ENCODE measurements around the gene METTL2B. TPM values are rescaled to one million over a fixed set of nuclear protein-coding genes. Genes with fewer than 3 reads are reported as not detected.

Gene METTL2B, protein sequence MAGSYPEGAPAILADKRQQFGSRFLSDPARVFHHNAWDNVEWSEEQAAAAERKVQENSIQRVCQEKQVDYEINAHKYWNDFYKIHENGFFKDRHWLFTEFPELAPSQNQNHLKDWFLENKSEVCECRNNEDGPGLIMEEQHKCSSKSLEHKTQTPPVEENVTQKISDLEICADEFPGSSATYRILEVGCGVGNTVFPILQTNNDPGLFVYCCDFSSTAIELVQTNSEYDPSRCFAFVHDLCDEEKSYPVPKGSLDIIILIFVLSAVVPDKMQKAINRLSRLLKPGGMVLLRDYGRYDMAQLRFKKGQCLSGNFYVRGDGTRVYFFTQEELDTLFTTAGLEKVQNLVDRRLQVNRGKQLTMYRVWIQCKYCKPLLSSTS
- 5.2 and 9.9 TPM in 2 replicates for polyA plus RNA-seq

DNA sequence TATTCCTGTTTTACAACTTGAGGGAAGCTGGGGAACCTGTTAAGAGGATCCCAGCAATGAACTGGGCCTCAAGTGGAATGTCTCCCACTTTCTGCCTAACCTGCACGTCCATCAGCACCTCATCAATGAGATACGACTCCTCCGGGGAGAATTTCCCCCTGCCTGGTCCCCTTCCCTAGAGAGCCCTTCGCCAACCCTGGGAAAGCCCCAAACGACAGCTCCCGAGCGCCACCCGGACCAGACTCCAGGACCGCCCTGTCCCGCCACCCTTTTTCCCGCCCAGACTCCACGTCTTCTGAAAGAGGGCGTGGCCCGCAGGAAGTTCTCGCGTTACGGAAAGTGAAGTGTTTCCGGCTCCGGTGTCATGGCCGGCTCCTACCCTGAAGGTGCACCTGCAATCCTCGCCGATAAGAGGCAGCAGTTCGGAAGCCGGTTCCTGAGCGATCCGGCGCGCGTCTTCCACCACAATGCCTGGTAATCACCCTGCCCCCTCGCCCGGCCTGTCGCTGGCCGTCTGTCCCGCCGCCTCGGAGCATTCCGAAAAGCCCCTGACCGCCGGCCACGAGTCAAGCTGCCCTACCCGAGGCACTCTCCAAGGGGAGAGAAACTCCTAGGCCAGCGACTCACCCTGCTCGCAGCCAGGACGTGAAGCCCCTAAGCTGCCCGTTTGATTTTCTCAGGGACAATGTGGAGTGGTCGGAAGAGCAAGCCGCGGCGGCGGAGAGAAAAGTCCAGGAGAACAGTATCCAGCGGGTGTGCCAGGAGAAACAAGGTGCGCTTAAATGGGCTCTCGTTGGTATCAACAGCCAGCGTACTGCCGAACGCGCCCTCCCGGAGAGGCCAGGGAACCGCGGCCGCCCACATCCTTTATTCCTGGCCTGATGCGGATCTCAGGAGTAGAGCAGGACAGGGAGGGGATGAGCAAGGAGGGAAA, at the start of gene METTL2B:
TSS of gene METTL2B (plus strand) at position 347 of the 934 bp plus-strand sequence. CDS start at position 365, 18 bp downstream.

DNA sequence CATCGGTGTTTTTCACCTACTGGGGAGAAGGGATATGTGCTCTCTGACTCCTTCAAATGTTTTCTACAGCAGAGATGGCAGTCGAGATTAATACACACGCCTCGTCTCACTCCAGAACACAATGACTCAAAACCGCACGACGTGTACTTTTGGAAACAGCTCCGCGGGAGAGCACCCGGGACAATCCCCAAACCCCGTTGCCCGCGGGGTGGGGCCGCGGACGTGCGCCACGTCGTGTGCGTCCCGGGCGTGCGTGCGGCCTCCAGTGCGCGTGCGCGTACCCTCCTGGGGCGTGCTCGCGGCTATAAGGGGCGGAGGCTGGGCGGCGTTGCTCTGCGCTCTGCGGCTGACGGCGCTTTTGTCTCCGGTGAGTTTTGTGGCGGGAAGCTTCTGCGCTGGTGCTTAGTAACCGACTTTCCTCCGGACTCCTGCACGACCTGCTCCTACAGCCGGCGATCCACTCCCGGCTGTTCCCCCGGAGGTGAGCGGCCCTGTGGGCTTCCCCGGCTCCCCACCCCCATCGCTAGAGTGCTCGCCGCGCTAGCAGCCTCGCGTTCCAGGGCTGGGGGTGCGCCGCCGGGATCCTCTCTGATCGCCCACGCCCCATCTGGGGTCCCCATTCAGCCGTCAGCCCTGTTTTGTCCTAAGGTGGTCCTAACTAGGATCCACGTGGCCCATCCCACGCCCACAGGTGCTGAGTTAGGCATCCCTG, 20.8 kb upstream of the METTL2B start, which contains the start of gene HILPDA:
TSS of gene HILPDA (plus strand) at position 336 of the 712 bp plus-strand sequence. CDS start 1,391 bp downstream, outside the sequence.

Other genes starting within 250 kb of the METTL2B start
- not detected in 2 replicates for gene LEP, start 235.5 kb upstream of the METTL2B start, polyA plus RNA-seq
- gene RBM28, start 132.8 kb upstream of the METTL2B start, polyA plus RNA-seq = 21.5 and 22.1 TPM in 2 replicates
- gene PRRT4, start 115.1 kb upstream of the METTL2B start, polyA plus RNA-seq = 2.1 and 3.8 TPM in 2 replicates
- 1.9 and 2.6 TPM in 2 replicates for gene IMPDH1, start 66.8 kb upstream of the METTL2B start, polyA plus RNA-seq
- gene HILPDA, start 20.9 kb upstream of the METTL2B start, polyA plus RNA-seq = 3.2 and 9.1 TPM in 2 replicates
- gene GARIN1A, start 195.5 kb downstream of the METTL2B start, polyA plus RNA-seq = 0.17 TPM in 1 of 2 replicates, not detected in the other

Data from Purkinje cell (primary cell).